ENCODE data around the gene HAPLN1. TPM values are rescaled to one million over a fixed set of nuclear protein-coding genes. Genes with fewer than 3 reads are reported as not detected.

Gene HAPLN1
- polyA plus RNA-seq, 1 donor = 9.7 TPM

- no peak for DNase-seq
Measured at GRCh38 chr5:83644301-83644700, 76.4 kb downstream of the HAPLN1 start.

DNA sequence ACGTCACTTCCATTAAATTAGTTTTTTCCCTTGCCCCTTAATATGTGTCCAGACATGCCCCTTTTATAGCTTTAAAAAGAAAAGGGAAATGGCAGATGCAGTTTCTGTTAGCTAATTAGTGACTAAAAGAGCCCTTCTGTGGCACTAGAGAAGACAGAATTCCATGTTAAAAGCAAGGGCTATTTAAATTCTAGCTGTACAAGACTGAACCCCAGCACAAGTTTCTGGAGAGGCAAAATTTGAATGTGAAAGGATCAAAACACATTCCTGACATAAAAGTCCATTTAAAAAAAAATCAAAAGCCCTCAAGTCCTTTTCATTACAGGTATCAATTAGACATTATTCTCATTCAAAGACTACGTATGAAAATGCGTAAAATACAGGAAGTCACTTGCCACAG is 78.7 kb downstream of the HAPLN1 start:
- no peak for DNase-seq

GRCh38 chr5:83639911-83640310 is 80.7 kb downstream of the HAPLN1 start:
- peak; percentile 10 for DNase-seq

DNA sequence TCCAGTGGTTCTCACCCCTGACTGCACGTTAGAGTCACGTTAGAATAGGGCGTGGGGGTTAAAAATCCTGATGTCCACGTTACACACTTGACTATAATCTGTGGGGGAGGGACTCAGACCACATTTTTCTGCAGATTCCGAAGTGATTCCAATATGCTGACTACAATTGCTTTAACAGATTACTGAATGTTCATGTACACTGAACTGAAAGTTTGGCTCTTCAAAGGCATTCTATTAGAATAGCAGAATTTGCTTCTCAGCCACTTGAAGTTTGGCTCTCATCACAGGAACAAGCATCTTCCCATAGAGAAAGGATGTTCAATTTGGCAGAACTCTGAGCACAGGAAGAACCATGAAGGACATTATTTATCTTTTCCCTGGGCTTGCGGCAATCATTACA is 84.5 kb downstream of the HAPLN1 start:
- no peak for DNase-seq

GRCh38 chr5:83633285-83633684 is 87.4 kb downstream of the HAPLN1 start:
- no peak for DNase-seq

DNA sequence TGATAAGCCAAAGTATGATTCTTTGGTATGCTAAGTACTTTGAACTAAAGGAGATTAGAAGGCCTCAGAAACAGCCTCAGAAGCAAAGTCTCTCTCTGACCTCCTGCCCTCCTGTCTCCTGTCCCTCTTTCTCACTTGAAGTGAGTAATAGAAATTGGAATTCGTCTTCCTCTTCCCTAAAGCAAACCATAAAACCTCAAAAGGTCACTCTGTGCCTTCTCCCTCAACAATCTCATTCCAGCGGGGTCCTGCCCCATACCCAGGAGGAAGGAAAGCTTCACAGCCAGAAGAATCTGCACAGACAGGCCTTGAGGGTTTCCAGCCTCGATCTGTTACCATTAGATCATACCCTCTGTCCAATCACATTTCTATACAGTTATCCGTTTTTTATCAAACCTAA is 87.8 kb downstream of the HAPLN1 start:
- DNase-seq = no peak

- no peak for DNase-seq
Measured at GRCh38 chr5:83628360-83628759, 92.3 kb downstream of the HAPLN1 start.

- DNase-seq = no peak
Measured at GRCh38 chr5:83614841-83615240, 105.8 kb downstream of the HAPLN1 start.

- DNase-seq = peak; percentile 33
Measured at GRCh38 chr5:83608122-83608521, 112.5 kb downstream of the HAPLN1 start.

DNA sequence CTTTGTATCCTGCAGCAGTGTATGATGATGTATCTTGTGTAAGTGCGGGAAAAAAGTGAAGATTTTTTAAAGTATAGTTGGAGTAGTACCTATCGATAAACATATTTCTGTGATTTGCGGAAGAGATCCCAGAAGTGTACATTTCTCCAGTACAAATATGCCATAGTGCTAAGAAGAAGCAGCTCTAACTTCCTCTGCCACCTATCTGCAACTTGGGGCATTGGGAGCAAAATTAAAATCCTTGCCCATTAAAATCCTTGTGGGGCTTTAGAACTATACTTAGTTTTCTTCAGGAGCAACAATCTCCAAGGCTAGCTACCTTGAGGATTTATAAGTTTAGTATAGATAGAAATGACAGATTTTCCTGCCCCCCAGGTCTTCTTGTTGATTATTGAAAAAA is 125.4 kb downstream of the HAPLN1 start:
- DNase-seq = no peak

DNA sequence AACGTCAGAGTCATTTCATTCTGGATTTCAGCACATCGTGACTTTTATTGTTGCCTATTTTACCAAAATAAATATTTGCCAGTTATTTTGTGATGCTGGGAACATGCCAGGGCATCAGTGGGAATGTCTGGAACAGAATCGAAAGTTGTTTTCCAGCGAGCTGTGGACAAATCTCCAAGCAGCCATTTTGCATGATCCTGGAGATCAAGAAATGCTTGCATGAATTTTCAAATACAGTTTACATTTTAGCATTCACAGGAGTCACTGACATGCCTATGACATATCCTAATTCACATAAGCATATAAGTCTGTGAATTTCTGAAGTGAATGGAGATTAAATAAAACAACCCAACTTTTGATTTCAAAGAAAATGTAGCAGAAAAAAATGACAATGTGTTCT is 129.7 kb downstream of the HAPLN1 start:
- no peak for DNase-seq

GRCh38 chr5:83589786-83590185 is 130.9 kb downstream of the HAPLN1 start:
- no peak for DNase-seq

Other genes with a start within 250 kb of the HAPLN1 start
- gene VCAN, start 249.1 kb downstream of the HAPLN1 start, polyA plus RNA-seq (ENCODE audit: insufficient read length) = 398 TPM